Activated CD4-positive, alpha-beta T cell treated with anti-CD3 and anti-CD28 coated beads, Interleukin-2, amount 50 U/mL, for 16 hours (primary cell): ENCODE results near the gene SACM1L.

Experiments
- DNase-seq: peaks from one replicate; pipeline ENCODE4 v3.0.0-alpha.2; 2020

SACM1L gene, protein sequence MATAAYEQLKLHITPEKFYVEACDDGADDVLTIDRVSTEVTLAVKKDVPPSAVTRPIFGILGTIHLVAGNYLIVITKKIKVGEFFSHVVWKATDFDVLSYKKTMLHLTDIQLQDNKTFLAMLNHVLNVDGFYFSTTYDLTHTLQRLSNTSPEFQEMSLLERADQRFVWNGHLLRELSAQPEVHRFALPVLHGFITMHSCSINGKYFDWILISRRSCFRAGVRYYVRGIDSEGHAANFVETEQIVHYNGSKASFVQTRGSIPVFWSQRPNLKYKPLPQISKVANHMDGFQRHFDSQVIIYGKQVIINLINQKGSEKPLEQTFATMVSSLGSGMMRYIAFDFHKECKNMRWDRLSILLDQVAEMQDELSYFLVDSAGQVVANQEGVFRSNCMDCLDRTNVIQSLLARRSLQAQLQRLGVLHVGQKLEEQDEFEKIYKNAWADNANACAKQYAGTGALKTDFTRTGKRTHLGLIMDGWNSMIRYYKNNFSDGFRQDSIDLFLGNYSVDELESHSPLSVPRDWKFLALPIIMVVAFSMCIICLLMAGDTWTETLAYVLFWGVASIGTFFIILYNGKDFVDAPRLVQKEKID

DNA sequence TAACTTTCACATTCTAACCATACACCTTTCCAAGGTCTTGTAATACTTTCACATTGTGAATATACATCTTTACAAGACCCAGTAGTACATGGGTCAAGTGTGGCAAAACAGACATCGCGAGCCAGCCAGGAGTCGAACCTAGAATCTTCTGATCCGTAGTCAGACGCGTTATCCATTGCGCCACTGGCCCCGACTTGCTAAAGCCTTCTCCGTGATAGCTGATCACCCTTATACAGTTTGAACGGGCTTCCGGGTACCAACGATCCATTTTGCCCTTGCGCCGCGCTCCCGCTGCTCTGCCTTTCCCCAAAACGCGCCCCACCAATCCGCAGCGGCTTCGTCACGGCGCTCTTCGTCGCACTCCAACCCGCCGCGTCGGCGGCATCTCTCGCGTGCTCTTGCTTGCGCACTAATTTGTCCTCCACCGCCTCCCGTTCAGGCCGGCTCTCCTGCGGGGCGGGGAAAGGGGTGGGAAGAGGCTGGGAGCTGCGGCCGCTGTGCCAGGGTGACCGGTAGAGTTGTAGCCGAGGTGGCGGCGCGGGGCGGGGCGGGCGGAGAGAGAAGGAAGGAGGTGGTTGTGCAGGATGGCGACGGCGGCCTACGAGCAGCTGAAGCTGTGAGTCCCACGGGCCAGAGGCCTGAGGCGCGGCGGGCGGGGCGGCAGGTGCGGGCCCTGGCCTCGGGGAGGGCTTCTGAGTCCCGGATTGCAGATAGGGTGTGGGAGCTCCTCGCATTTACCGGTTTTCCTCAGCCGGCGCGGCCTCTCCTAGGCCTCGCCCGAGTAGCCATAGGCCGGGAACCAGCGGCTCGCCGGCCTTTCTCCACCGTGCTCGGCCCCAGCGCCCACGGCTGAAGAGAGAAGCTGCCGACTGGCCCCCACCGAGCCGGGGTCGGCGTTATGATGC is at the start of gene SACM1L:
Gene SACM1L (plus strand): TSS at position 515 of the 905 bp plus-strand sequence. CDS start 70 bp downstream, at position 585.
- DNase-seq = peak; percentile 99

DNA sequence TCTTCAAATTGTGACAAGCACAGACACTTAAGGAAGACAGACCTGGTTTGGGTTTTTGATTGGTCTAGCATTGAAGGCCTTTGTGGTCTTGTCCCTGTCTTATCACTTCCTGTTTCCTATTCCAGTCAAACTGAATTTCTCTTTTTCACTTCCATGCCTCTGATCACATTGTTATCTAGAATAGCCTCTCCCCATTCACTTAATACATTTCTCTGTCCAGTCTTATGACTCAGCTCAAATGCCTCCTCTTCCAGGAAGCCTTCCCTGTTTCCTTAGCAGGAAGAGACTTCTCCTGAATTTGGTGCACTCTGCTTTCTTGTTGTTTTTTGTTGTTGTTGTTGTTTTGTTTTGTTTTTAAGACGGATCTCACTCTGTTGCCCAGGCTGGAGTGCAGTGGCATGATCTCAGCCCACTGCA is 49.1 kb upstream of the SACM1L start:
- no peak for DNase-seq

DNA sequence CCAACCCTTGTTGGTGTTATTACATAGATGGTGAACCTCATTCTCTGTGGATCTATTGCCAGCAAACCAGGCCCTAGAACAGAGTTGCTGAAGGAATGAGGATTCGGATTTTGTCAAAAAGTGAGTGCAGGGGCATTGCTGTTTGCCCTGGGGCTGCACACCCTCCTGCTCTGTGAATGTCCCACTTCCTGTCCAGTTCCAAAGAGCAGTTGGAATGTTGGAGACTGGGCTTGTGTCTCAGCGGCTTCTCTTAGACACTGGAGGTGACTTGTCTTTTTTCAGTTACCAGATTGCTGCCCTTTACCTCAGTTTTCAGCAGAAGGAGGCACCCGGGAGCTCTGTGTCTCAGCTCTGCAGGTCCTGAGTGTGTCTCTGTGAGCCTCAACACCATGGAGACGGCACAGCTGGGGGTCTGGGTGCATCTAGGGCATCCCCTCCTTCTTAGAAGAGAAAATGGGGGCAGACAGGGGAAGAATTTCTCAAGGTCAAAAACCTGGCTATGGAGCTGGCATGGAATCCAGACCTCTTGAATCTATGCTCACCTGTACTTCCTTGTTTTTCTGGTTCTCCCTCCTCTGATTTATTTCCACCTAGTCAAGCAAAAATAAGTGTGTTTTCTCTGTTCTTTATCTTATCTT is 48.4 kb upstream of the SACM1L start:
- DNase-seq = no peak

DNA sequence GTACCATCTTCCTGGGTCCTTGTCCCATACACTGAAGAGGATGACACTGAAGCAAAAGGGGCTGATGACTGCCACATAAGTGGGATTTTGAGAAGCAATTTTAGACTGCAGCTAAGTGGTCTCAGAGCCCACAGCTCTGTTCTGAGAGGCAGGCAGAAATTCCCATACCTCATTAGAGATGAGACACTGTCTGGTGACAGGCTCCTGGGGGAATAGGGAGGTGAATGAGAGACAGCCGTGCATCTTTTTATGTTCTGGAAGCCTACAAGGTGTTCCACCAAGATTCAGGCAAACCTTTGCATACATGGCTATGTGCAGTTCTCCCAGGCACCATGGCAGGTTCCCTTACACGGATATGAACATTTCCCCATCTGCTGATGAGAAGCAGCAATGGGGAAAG is 47.4 kb upstream of the SACM1L start:
- no peak for DNase-seq

DNA sequence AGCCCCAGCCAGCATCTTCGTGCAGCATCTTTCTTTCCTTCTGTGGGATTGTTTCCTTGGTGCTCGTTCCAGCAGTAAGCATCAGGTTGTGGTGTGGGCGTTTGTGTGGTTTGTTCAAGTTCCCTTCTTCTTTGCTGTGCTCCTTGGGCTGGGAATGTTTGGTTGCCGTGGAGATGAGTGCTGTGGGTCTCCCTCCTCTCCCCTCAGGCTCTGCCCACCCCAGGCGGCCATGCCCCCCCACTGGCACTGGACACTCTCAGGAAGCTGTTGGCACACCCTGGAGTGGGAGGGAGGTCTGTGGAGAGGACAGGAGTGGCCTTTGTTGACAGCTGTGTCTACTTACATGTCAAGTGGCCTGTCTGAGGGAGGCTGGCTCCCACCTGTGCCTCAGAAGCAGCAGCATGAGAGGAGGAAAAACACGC is 46.5 kb upstream of the SACM1L start:
- no peak for DNase-seq

DNA sequence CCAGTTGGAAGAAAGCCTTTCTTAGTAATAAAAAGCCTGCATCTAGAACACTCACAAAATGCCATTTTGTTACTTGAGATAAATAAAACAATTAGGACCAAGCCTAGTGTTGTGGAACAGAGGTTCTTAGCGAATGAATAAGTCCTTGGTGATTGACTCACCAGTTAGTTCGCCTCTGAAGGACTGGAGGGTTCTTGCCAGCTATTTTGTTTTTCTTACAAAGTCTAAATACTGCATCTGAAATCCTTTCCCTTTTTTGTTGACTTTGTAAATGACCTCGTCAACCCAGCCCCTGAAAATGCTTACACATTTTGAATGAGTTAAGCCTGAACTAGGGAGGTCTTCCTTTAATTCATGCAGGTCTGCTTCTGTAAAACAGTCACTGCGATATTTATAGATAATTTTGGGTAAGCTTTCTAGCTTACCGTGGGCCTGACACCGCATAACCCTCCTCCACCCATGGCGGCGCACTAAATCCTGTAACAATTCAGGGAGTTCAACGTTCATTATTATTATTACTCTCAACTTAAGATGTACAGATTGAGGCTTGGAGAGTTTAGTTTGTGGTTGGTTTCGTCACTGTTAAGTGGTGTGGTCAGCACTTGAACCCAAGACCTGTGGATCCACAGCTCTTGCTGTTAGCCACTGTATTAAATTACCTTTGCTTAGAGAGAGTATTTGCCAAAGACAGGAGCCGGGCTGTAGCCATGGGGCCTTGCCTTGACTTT is 45.0 kb upstream of the SACM1L start:
- no peak for DNase-seq

DNA sequence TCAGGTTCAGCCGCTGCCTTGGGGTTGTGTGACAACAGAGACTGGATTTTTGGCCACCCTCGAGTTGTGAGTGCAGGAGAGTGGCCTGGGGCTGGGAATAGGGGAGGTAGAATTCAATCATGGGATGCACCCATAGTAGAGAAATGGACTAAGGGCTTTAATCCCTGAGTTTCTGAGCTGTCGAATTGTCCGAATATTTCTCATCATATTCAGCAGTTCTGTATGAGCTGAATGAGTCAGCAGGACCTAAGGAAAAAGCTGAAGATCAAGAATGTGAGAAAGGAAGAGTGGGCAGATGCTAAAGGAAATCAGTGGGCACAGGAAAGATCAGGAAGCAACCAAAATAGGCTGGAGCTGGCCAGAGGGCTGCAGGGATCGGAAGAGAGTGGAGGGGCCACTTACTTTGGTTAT is 44.4 kb upstream of the SACM1L start:
- no peak for DNase-seq

DNA sequence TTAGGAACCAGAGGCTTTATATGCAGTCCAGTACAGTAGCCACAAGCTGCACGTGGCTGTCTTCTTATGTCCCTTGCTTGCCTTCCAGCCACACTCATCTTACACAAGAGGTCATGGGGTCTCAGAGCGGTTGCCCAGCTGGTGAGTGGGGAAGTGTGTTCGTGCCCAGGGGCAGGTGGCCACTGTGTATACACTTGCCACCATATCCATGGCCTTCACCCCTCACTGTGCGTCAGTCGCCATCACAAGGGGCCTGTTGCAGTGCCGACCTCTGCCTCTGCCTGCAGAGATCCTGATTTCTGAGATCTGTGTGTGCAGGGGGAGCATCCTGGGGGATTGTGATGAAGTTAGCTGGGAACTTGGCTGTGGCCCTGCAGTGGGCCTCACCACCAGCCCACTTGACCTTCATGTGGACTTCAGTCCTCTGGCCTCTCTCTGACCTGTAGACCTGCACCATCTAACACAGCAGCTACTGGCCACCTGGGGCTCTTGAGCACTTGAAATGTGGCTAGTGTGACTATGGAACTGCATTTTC is 43.1 kb upstream of the SACM1L start:
- DNase-seq = no peak

DNA sequence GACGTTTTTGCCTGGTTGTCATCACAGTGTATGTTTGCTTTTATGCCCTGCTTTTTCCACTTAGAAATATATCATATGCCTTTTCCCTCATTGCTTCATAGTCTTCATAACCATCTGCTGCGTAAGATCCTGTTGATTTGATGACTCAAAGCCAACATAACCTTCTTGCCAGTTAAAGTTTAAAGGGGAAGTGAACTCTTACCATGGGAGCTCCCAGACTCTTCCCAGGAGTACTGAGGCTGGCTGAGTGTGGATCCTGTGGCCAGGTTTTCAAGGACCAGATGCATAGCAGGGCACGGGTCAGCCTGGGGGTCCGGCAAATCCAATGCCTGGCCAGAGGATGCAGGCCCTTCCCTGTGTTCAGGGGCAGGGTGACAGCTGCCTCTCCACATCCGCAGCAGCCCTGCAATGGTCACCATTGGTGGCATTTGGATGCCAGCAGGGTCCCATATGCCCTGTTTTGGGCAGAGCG is 42.0 kb upstream of the SACM1L start:
- DNase-seq = no peak

DNA sequence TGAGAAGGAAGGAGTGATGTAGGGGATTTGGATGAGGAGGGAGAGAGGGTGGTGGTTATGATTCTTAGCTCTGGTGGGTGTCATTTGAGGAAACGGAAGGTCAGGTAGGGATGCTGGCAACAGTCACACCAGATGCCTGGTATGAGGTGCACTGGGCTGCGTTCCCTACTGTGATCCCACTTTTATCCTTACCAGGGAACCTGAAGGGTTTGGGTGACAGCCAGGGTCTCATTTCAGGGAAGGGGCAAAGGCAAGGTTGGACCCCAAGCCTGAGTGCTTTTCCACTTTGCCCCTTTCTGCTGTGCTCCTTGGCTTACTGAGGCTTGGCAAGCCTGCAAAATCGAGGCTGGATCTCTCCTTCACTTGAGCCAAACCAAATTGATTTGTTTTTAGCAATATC is 36.0 kb upstream of the SACM1L start:
- no peak for DNase-seq

DNA sequence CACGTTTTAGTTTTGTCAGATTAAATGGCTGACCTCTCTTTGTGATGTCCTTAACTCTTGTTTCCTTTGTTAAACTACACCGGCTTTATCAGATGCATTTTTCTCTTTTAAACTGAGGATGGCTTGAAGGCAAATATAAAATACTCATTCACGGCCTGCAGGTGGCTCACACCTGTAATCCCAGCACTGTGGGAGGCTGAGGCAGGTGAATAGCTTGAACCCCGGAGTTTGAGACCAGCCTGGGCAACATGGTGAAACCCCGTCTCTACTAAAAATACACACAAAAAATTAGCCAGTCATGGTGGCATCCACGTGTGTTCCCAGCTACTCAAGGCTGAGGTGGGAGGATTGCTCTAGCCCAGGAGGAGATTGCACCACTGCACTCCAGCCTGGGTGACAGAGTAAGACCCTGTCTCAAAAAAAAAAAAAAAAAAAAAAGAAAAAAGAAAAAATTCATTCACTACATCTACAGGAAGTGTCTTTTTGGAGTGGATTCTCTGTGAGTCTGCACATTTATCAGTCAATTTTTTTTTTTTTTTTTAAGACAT is 34.7 kb upstream of the SACM1L start:
- no peak for DNase-seq

DNA sequence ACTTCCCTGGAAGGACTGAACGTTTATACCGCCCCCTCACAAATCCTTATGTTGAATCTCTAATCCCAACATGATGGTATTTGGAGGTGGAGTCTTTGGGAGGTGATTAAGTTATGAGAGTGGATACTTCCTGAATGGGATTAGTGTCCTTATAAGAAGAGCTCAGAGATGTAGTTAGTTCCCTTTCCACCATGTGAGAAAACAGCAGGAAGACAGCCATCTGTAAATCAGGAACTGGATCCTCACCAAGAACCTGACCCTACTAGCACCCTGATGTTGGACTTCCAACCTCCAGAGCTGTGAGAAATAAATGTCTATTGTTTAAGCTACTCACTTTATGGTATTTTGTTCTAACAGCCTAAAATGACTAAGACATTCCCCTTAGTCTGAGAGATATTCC is 33.3 kb upstream of the SACM1L start:
- DNase-seq = no peak

DNA sequence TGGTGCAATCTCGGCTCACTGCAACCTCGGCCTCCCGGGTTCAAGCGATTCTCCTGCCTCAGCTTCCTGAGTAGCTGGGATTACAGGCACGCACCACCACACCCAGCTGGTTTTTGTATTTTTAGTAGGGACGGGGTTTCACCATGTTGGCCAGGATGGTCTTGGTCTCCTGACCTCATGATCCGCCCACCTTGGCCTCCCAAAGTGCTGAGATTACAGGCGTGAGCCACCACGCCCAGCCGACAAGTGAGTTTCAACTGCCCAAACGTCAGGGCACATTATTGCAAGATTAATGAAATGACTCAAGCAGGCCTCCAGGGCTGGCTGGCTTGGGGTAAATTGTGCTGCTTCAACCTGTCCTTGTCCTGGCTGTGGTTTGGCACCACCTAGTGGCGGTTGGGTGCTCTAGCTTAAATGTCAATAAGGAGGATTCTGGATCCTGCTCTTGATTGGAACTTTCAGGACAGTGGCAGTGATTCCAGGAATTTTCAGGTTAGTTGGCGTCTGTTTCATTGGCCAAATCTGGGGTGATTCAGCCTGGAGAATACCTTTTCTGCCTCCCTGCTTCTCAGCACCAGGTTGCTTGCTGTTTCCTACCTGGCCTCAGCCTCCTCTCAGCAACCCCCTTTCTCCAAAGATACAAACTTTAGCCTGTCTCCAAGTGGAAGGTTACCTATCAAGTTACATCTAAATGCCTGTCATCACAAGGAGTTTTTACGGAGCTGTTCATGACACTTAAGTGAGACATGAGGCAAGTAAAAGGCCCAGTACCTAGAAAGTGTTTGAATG is 32.4 kb upstream of the SACM1L start:
- peak; percentile 89 for DNase-seq

DNA sequence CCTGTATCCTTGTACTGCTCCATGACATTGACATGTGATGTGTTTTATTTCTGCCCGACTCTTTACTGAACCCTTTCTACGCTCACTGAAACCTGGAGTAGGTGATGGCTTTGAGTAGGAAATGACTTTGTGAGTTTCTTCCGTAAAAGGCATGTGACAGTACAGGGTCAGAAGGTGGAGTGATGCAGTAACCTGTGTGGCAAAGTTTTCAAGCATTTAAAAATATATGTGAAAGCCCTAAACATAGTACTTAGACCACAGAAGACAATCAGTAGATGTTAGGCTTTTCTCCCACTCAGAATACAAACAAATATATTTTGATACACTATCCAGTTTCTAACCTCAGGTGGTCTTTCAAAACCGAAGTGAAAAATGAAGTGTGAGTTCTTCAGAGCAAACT is 31.3 kb upstream of the SACM1L start:
- DNase-seq = no peak

DNA sequence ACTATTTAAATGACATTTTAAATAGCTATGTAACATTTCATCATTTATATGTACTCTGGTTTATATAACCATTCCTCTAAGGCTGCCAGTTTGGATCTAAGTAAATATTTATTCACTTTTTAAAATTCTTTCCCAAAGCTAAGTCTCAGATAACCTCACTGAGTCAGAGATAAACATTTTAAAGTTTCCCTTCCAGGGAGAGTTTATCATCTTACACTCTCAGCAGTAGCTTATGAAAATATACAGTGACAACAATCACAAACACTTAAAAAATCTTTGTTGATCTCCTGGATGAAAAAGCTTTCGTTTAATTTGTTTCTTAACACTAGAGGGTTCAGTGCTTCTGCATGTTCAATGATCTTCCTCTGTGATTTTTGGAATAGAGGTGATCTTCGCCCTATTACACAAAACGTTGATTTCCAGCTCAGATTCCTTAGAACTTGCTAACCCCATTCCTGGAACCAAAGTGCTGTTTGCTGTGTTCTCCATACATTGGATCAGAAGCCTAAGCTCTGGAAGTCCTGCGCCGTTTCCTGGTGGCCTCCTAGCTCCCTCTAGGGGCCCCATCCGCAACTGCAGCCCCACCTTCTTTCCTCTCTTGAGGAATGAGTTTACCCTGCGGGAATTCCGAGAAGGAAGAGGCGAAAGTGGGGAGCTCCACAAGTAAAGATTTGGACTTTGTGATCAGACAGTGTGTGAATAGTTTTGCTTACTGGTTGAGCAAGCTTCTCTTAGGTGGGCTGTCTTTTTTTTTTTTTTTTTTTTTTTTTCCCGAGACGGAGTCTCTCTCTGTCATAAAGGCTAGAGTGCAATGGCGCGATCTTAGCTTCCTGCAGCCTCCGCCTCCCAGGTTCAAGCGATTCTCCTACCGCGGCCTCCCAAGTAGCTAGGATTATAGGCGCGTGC is 29.3 kb upstream of the SACM1L start:
- peak; percentile 23 for DNase-seq

DNA sequence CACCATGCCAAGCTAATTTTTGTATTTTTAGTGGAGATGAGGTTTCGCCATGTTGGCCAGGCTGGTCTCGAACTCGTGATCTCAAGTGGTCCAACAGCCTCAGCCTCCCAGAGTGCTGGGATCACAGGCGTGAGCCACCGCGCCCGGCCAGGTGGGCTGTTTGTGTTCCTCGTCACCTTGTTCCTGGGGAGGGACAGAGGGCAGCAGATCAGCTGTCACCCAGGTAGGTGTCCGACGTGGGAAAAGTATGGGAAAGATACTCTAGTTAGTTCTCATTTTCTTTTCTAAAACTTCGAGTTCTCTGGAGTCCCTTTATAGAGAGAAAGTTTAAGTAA is 28.7 kb upstream of the SACM1L start:
- DNase-seq = no peak

DNA sequence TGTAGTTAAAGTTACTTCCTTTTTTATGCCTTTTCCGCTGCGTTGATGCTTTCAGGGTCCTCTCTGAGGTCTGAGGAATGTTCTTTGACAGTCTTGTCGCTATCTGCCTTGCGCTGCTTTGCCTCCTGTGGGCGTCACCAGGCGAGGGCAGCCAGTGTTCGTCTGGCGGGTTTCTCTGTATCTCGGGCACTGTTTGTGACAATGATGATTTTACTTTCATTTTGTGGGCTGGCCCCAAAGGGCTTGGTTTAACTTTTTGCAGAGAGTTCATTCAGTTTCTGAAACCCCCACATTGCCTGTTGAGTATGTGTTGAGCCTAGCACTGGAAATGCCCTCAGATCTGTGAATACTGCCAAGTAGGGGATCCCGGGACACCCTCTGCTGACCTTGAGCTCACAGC is 24.6 kb upstream of the SACM1L start:
- peak; percentile 76 for DNase-seq

DNA sequence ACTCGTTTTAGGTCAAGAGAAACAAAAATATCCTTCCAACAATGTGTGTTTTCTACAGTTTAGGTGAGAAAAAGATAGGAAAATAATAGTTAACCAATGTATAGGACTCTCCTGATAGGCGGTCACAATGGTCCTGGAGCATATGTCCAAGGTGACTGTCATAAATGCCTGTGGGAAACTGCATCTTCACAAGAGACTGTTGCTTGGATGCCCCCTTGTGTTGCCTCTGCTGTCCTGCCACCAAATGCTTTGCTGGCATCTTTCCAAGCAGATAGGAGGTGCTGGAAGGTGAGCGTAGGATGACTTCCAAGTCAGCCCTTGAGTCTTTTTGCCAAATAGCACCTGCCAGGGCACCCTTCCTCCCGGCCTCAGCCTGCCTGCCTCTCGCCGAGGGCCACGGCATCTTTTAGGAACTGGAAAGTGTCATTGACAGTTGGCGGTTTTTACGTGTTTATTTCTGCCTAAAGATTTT is 24.1 kb upstream of the SACM1L start:
- DNase-seq = peak; percentile 72

DNA sequence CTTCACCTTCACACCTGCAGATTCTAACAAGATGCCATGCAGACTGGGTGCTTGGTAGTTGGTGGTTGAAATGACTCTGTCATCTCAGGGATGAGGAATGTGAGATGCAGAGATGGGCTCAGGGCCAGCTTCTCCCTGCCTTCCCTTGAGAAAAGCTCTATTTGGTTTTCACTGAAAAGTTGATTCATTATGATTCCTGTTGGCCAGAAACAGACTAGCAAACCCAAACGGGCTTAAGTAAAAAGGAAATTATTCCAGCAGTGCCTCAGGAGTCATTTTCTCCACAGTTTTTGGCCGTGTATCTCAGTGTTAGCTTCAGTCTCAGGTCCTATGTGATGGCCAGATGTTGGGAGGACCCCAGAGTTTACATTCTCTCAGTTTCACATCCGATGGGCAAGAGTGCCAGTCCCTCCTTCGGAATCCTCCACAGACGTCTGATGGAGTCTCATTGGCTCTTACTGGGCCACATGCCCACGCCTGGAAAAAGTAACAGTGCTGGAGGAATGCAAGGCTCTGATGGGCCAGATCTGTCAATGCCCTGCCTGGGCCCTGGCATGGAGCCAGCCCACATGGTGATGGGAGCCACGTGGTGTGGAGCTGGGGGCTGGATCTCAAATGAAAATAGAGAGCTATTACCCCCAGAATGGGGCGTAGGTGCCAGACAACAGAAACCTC is 22.3 kb upstream of the SACM1L start:
- no peak for DNase-seq
